Heart right ventricle (tissue), 16 donors: ENCODE results near the gene RFX3. TPM values are rescaled to one million over a fixed set of nuclear protein-coding genes. Genes with fewer than 3 reads are reported as not detected.

Source experiments
- ATAC-seq, 8 donors: fragments of 200-7000 bp; cut with Tn5 transposase; one replicate each; pipeline ENCODE4 v1.9.1; 2020; ENCODE audit warnings: mild to moderate bottlenecking in 8 of 8, moderate library complexity in 8 of 8, moderate number of reproducible peaks in 1 of 8
- DNase-seq, 2 donors: peaks; one replicate each; pipeline ENCODE4 v3.0.0-alpha.2; 2020
- H3K27ac ChIP-seq, 10 donors: fragments of 200-600 bp; sonication (generic) in 2 of 10; one replicate each; pipeline versions ENCODE4 v1.5.0 to v1.8.0; 2020 to 2022; ENCODE audit warnings: mild to moderate bottlenecking in 3 of 10
- H3K27me3 ChIP-seq, 7 donors: fragments of 200-600 bp; one replicate each; pipeline ENCODE4 v1.8.0; 2021 to 2022; ENCODE audit warnings: mild to moderate bottlenecking in 2 of 7
- H3K36me3 ChIP-seq, 9 donors: fragments of 200-600 bp; sonication (generic) in 1 of 9; one replicate each; pipeline versions ENCODE4 v1.5.0 to v1.8.0; 2020 to 2022; ENCODE audit warnings: mild to moderate bottlenecking in 2 of 9
- H3K4me1 ChIP-seq, 9 donors: fragments of 200-600 bp; sonication (generic) in 1 of 9; one replicate each; pipeline versions ENCODE4 v1.5.0 to v1.8.0; 2020 to 2022; ENCODE audit warnings: mild to moderate bottlenecking in 4 of 9
- H3K4me3 ChIP-seq, 10 donors: fragments of 200-600 bp; sonication (generic) in 2 of 10; one replicate each; pipeline versions ENCODE4 v1.5.0 to v1.8.0; 2020 to 2022; ENCODE audit warnings: mild to moderate bottlenecking in 7 of 10, moderate library complexity in 2 of 10
- H3K9me3 ChIP-seq, 11 donors: fragments of 200-600 bp in 10 of 11; sonication (generic) in 2 of 11; one replicate each; pipeline versions ENCODE4 v1.5.0 to v1.8.0; 2013 to 2022; ENCODE audit warnings: mild to moderate bottlenecking in 2 of 11, control low read depth in 1 of 11, moderate library complexity in 1 of 11
- WGBS, 2 donors: extraction: QIAGEN DNeasy Blood & Tissue Kit; methylation state at CpG; one replicate each; pipeline ENCODE4 v1.1.7; 2013; ENCODE audit warnings: inconsistent platforms in 1 of 2; 5-methylcytosine and 5-hydroxymethylcytosine counted together
- intact Hi-C, 10 donors: fragments of 100-400 bp; cut with DNase I; formaldehyde crosslinking; loops; one replicate each; pipeline versions ENCODE4 v1.11.1 to v1.14.2; 2022
- polyA plus RNA-seq, 2 donors: library from polyadenylated mRNA; stranded (reverse); fragments of 200-250 nt; gene quantifications; one replicate each; pipeline ENCODE4 v1.2.3, GENCODE V29; 2013
- total RNA-seq, 10 donors: library from RNA; stranded (reverse); fragmentation: NEBNext Ultra II Directional in 3 of 10; extraction: Animal tissue kit (Norgen Biotek cat#: 25700) in 3 of 10; gene quantifications; one replicate each; pipeline versions ENCODE4 v1.2.1 to v1.2.4, GENCODE V29; 2021 to 2023
- TF ChIP-seq, protein P1 (sequence below), 9 donors: fragments of 200-600 bp; sonication (generic) in 2 of 9; IDR thresholded peaks; one replicate each; pipeline versions ENCODE4 v1.5.0 to v1.8.0; 2021 to 2022; ENCODE audit warnings: antibody characterized with exemption in 9 of 9, mild to moderate bottlenecking in 5 of 9, moderate library complexity in 1 of 9
- donor health status: Arrhythmogenic right ventricular cardiomyopathy.
- donor health status: ischemic (EF 13 %, LVEDD 7.1; RV severe dilation, severe dysfunction).
- donor health status: healthy with polysubstance abuse.
- donor health status: DM: no; HTN: yes; CAD: no.
- donor health status: DM: no; HTN: no; CAD: no.
- donor health status: ischemic (EF 25% LVEDD 6.9; RV normal size, moderate dysfunction).
- donor health status: ischemic (EF 25% LVEDD 5.7; RV mildly dilated, moderate dysfunction).
- donor health status: healthy.
- donor health status: DM: yes; HTN: yes; CAD: no.
- donor health status: Ischemic cardiomyopathy.
- donor health status: ischemic (EF 35%, LVEDD 5.7; RV mildly dilated, moderate dysfunction).
- donor health status: nonischemic (EF 11% LVEDD 7.7; RV severe dilation, severe dysfunction).
- donor health status: DM: yes; HTN: yes; CAD: no.
- donor health status: PGD.
- donor health status: ischemic (EF 29% LVEDD 5.4; RV normal size, mild dysfunction).
- donor health status: nonischemic (EF 23%, LVEDD 6.1; RV moderate dilation, normal function).

RFX3 gene
- total and polyA plus RNA-seq, 12 donors, result 0.43 to 5.9 (median 3.5) TPM

DNA sequence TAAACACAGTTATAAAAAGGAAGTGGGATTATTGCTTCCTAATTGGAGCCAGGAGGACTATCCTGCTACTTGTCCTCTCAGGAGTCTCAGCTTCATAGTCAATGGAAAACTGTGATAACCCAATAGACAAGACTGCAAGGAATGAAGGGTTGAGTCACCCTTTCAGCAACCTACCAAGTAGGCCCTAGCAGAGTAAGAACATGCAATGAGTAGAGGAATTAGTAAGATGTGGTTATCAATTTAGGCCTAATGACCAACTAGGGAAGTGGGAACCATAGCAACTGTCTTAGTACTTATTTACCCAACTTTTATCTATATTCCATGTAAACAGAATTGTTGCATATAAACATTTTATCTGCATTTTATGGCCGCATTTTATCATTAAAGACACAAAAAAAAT lies 310.1 kb downstream of the RFX3 start:
- DNase-seq (no peak), ATAC-seq (no peak)
- H3K27me3 ChIP-seq, result no peaks in the 10 kb centered on the region
- TF ChIP-seq, protein P1, sequence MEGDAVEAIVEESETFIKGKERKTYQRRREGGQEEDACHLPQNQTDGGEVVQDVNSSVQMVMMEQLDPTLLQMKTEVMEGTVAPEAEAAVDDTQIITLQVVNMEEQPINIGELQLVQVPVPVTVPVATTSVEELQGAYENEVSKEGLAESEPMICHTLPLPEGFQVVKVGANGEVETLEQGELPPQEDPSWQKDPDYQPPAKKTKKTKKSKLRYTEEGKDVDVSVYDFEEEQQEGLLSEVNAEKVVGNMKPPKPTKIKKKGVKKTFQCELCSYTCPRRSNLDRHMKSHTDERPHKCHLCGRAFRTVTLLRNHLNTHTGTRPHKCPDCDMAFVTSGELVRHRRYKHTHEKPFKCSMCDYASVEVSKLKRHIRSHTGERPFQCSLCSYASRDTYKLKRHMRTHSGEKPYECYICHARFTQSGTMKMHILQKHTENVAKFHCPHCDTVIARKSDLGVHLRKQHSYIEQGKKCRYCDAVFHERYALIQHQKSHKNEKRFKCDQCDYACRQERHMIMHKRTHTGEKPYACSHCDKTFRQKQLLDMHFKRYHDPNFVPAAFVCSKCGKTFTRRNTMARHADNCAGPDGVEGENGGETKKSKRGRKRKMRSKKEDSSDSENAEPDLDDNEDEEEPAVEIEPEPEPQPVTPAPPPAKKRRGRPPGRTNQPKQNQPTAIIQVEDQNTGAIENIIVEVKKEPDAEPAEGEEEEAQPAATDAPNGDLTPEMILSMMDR (IDR thresholded peaks at IDR 0.05), result no peak
- H3K27ac ChIP-seq, result no peak overlapping the region
- no peaks in the 10 kb centered on the region for H3K36me3 ChIP-seq
- no peak overlapping the region for H3K4me3 ChIP-seq
- 59 to 66% methylated on average over 1 of the region's 1 CpG for WGBS, 2 donors
- H3K4me1 ChIP-seq, result no peaks in the 10 kb centered on the region
- intact Hi-C loops, result no loop called here
- no peaks in the 10 kb centered on the region for H3K9me3 ChIP-seq

DNA sequence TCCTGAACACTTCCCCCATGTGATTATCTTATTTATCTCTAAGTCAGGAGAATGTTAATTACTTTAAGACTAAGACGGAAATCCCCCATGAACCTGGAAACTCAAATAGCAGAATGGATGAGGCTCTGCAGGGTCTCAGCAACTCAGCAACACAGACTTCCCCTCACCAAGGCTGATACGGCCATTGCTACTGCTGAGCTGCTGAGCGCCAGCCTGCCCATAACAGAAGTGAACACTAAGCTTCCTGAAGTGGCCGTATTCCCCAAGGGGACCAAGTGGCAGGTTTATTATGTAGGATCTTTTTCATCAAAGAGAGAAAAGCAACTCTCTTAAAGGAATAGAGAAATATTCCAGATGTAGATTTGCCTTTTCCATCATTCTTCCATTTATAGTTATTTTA lies 311.1 kb downstream of the RFX3 start:
- intact Hi-C loops, result no loop called here
- WGBS, 2 donors, result 48% methylated on average over 4 of the region's 4 CpGs
- ATAC-seq, result no peak
- no peak overlapping the region for H3K4me3 ChIP-seq
- no peaks in the 10 kb centered on the region for H3K27me3 ChIP-seq
- no peaks in the 10 kb centered on the region for H3K36me3 ChIP-seq
- TF ChIP-seq, protein P1 (IDR thresholded peaks at IDR 0.05), result no peak
- H3K4me1 ChIP-seq, result no peaks in the 10 kb centered on the region
- H3K27ac ChIP-seq, result no peak overlapping the region
- H3K9me3 ChIP-seq, result no peaks in the 10 kb centered on the region
- DNase-seq, result no peak

DNA sequence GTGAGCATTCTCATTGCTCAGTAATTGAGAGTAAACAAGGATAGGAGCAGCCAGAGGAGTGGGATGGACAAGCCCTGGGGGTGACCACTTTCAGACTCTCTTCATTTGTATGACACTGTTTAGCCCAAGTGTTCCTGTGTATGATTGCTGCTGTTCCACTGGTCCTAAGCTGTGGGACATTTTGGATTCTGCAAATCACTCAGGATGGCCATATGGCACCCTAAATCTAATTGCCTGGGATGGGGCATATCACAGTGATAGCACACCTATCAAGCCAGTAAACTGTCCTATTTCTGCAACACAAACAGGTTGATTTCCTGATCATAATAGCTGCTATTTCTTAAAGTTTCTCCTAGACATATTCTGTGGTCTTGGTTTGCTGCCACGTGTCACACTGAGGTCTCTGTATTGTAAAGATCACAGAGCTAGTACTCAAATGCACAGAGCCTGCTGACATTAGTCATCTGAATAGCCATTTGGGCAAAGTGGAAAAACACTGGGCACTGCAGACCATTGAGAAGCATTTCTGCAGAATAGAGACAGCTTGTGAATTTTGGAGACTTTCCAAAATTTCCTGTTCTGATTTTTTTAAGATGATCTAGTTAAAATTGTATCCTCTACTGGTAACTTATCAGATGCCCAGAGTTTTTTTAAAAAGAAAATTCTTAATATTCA lies 320.2 kb downstream of the RFX3 start:
- Histone ChIP-seq H3K9me3 (peaks cover 0 to 8% (median 0%) of the 10 kb centered on the region in 11 donors), H3K36me3 (no peaks in the 10 kb centered on the region), H3K4me3 (no peak overlapping the region), H3K4me1 (no peaks in the 10 kb centered on the region), H3K27me3 (no peaks in the 10 kb centered on the region), H3K27ac (no peak overlapping the region)
- TF ChIP-seq, protein P1 (IDR thresholded peaks at IDR 0.05), result no peak
- 56 to 65% methylated on average over 1 of the region's 1 CpG for WGBS, 2 donors
- ATAC-seq (no peak), DNase-seq (no peak)
- intact Hi-C loops, result no loop called here

DNA sequence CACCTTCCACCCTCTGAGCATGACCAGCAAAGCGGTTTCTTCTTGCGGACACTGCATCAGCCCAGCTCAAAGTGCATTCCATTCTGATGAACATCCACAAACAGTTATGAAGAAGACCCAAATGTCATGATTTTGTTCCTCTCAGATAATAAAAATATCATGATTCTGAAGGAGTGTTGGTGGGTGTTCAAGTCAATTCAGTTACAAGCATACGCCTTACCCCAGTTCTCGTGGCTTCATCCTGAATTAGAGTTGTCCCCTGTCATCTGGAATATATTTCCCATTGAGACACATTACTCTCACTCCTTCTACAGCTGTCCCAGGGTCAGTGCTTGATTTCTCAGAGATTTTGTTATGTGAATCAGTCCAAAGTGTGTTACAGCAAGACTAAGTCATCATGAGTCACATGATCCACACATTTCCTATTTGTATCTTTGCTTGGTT lies 325.4 kb downstream of the RFX3 start:
- Histone ChIP-seq H3K4me1 (no peaks in the 10 kb centered on the region), H3K4me3 (no peak overlapping the region), H3K36me3 (no peaks in the 10 kb centered on the region), H3K27me3 (peaks cover 0 to 6% (median 0%) of the 10 kb centered on the region in 7 donors), H3K9me3 (peaks cover 0 to 8% (median 0%) of the 10 kb centered on the region in 11 donors), H3K27ac (no peak overlapping the region)
- ATAC-seq (no peak), DNase-seq (no peak)
- WGBS, 2 donors, result 90 to 94% methylated on average over 4 of the region's 4 CpGs
- TF ChIP-seq, protein P1 (IDR thresholded peaks at IDR 0.05), result no peak
- intact Hi-C loops, result no loop called here
